Kidney epithelial cell (primary cell): Measurements from ENCODE around the gene PEX7. TPM values are rescaled to one million over a fixed set of nuclear protein-coding genes. Genes with fewer than 3 reads are reported as not detected.
A peak's percentile ranks its signal among the peaks of the same experiment; 100 is the strongest.
"Not testable (repeated sequence)": the region's sequence is repeated elsewhere in the genome, so short reads cannot be mapped to it uniquely, and the experiment has no call there.

Experiments used
- DNase-seq: peaks from one replicate; pipeline ENCODE4 v3.0.0-alpha.2; 2010; ENCODE audit warnings: low read depth
- H3K27me3 ChIP-seq: 2 replicates; pipeline ENCODE4 v1.6.0; 2011; ENCODE audit warnings: low read length; ENCODE audit not compliant: control insufficient read depth, insufficient read depth
- H3K36me3 ChIP-seq: 2 replicates; pipeline ENCODE4 v1.5.1; 2011; ENCODE audit warnings: low read length; ENCODE audit not compliant: control insufficient read depth, insufficient read depth
- H3K4me3 ChIP-seq: 2 replicates; pipeline ENCODE4 v1.5.1; 2011; ENCODE audit warnings: low read depth, mild to moderate bottlenecking, control low read depth, low read length
- CTCF ChIP-seq: IDR thresholded peaks from 2 replicates; pipeline ENCODE4 v1.5.1; 2011; ENCODE audit warnings: mild to moderate bottlenecking, moderate library complexity, low read length, control low read depth, inconsistent platforms; ENCODE audit not compliant: insufficient read depth, poor library complexity, severe bottlenecking
- total RNA-seq: library from RNA; depleted of rRNA; stranded (reverse); fragments of >200 nt; gene quantifications from 2 replicates; pipeline ENCODE4 v1.2.3, GENCODE V29; 2015

PEX7 gene
- total RNA-seq, 1 donor from 2014 or later = 17.8 TPM

- Histone ChIP-seq H3K4me3 (no peak overlapping the region), H3K36me3 (no peaks in the 10 kb centered on the region), H3K27me3 (no peaks in the 10 kb centered on the region)
- no peak for TF ChIP-seq CTCF
- no peak for DNase-seq
These were observed 34.1 kb upstream of the PEX7 start for GRCh38 chr6:136788069-136788902.

- not testable (repeated sequence) for H3K4me3 ChIP-seq, H3K36me3 ChIP-seq
These were observed 33.0 kb upstream of the PEX7 start for GRCh38 chr6:136789440-136789839.

GRCh38 chr6:136790411-136791295 is 31.7 kb upstream of the PEX7 start:
- DNase-seq = no peak
- no peak for TF ChIP-seq CTCF
- peak overlapping the region; percentile 75 for H3K4me3 ChIP-seq
- no peaks in the 10 kb centered on the region for H3K27me3 ChIP-seq
- no peaks in the 10 kb centered on the region for H3K36me3 ChIP-seq

More at GRCh38 chr6:136789440-136789839, 33.0 kb upstream of the PEX7 start:
- not testable (repeated sequence) for H3K27me3 ChIP-seq, DNase-seq

GRCh38 chr6:136791296-136792094 is 30.9 kb upstream of the PEX7 start:
- no peak for TF ChIP-seq CTCF

DNA sequence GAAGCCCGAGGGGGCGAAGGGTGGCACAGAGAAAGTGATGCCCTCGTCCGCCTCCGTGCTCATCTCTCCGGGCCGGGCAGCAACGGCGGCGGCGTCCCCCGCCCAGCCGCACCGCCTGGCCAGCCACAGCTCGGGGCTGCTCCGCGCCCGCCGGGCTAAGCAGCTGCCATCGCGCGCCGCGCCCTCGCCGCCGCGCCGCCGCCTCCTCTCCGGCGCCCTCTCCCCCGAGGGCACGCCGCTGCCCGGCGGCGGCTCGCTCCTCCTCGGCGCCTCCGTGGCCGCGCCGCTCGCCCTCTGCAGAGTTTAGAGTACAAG is 30.3 kb upstream of the PEX7 start:
- no peak for DNase-seq

More at GRCh38 chr6:136791296-136792094, 30.9 kb upstream of the PEX7 start:
- no peak for DNase-seq
- peak overlapping the region; percentile 75 for H3K4me3 ChIP-seq
- no peaks in the 10 kb centered on the region for H3K36me3 ChIP-seq
- no peaks in the 10 kb centered on the region for H3K27me3 ChIP-seq

More for the DNA sequence above, 30.3 kb upstream of the PEX7 start:
- Histone ChIP-seq H3K27me3 (no peaks in the 10 kb centered on the region), H3K36me3 (no peaks in the 10 kb centered on the region), H3K4me3 (peak overlapping the region; percentile 75)
- no peak for TF ChIP-seq CTCF
